ENCODE measurements around the gene ZNF853.

The ZNF853 gene

GRCh38 chr7:6637544-6638229, 22.3 kb downstream of the ZNF853 start:
- no peak for DNase-seq

DNA sequence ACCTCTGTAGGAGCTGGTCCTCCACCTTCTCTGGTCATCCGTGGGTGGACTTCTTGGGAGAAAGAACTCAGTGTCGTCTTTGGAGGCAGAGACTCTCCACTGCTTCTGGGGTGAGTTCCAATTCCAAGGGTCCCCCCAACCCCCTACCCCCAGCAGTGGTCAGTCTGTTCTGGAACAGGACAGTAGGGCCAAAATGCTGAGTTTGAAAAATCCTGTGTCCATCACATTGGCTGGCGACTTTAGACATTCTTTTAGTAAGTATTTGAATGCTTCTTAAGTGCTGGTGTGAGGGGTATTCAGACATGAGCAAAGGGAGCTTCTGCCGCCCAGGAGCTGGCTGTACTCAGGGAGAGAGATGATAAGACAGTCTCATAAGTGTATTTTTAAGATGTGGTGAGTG, 23.6 kb downstream of the ZNF853 start:
- no peak for DNase-seq

- DNase-seq = no peak
Observed at GRCh38 chr7:6639627-6640026, 24.2 kb downstream of the ZNF853 start.

- DNase-seq = no peak
Observed at GRCh38 chr7:6640246-6640721, 24.9 kb downstream of the ZNF853 start.

DNA sequence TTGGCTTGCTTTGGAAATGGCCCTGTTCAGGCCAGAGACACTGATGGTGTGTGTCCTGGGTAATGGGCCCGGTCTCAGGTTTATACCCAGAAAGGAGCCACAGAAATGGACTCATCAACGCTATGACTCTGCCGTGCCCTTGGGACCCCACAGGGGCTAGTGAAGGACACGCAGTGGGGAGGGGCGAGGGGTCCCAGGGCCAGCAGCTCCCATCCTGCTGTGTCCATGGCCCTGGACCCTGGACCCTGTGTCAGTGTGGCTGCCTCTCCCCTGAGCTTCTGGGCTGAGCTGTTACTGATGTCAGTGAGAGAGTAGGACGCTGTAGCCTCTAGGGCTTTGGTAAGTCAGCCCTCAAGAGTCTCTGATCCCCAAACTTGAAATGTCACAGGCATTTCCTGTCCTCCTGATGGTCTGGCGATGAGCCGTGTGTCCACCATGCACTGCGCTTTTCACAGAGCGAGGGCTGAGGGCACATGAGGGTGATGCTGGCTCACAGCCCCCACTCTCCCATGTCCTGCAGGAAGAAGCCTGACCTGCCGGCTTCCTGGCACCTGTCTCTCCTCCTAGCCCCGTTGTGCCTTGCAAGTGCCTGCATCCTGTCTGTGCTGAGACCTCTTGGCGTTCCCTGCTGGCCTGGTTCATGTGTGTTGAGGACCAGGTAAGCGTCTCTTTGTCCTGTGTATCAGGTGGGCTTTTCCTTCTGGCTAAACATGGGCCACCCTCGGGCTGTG, 26.1 kb downstream of the ZNF853 start:
- no peak for DNase-seq

DNA sequence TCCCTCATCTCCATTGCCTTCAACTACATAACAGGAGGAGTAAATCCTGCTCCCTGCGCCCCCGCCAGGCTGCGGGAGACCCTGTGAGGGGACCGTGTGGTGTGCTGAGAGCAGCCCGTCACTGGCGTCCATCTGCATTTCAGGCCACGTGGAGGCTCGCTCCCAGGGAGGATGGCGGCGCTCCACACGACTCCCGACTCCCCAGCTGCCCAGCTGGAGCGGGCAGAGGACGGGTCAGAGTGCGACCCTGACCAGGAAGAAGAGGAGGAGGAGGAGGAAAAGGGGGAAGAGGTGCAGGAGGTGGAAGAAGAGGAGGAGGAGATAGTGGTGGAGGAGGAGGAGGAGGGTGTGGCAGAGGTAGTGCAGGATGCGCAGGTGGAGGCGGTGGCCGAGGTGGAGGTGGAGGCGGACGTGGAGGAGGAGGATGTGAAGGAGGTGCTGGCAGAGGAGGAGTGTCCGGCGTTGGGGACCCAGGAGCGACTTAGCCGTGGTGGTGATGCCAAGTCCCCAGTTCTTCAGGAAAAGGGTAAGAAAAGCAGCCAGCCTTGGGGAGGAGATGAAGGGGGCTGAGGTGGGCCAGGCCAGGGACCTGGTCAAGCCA, 26.9 kb downstream of the ZNF853 start:
- no peak for DNase-seq

GRCh38 chr7:6642861-6643640, 27.6 kb downstream of the ZNF853 start:
- DNase-seq = no peak

DNA sequence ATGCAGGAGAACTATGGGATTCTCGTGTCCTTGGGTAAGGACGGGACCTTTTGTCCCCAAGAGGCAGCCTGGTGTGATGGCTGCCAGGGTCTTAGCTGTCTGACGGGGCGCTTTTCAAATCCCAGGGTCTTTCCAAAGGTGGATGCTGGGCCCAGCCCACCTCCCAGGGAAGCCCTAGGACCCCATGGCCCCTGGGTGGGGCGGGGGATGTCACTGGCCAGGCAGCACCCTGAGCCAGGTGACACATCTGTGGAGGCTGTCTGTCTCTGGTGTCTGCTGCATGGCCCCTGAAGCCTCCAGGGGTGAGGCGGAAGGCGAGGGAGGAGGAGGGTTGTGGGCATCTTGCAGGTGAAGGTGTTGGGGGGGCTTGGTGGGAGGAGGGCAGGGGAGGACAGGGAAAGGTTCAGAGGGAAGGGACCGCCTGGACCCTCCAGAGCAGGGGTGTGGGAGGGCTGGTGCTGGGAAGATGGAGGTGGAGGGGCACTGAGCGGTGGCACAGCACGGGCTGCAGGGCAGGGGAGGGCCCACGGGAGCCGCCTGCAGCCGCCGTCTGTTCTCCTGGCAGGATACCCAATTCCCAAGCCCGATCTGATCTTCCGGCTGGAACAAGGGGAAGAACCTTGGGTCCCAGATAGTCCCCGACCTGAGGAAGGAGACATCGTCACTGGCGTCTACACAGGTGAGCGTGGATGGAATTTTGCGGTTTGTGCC, 28.7 kb downstream of the ZNF853 start:
- DNase-seq = no peak

DNA sequence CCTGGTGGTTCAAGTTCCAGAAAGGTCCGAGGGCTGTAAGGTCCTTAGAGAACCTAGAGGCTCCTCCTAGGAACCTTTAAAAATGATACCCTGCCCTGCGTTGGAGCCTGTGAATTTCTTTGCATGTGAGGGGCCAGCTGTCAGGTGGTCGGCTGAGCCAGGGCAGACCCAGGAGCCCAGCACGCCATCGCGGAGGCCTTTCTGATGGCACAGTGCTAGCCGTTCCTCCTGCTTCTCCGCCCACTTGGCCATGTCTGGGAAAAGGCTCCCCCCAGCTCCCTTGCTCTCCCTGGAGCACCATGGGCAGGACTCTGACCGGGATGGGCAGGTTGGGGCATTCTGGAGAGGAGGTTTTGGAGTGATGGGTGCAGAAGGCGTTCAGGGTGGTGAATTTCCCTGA, 29.3 kb downstream of the ZNF853 start:
- no peak for DNase-seq

- DNase-seq = peak; percentile 12
Observed at GRCh38 chr7:6646465-6646864, 31.1 kb downstream of the ZNF853 start.

DNA sequence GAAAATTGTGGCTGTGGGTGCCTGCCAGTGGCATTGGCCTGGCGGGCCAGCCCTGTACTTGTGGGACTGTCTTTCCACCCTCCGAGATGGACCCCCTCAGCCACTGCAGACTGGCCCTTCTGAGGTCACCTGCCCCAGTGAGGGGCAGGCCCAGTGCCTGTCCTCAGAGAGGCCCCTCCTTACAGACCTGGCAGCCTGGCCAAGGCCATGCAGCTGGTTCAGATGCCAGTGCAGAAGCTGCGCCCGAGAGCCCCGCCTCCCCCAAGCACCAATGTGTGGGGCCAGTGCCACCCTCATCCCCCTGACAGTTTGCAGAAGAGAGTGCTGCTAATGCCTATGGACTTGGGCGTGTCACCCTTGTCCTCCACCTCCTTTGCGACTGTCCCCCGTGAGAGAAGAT, 31.7 kb downstream of the ZNF853 start:
- DNase-seq = no peak

GRCh38 chr7:6647541-6647940, 32.1 kb downstream of the ZNF853 start:
- DNase-seq = no peak

- no peak for DNase-seq
Observed at GRCh38 chr7:6648066-6648814, 32.8 kb downstream of the ZNF853 start.

DNA sequence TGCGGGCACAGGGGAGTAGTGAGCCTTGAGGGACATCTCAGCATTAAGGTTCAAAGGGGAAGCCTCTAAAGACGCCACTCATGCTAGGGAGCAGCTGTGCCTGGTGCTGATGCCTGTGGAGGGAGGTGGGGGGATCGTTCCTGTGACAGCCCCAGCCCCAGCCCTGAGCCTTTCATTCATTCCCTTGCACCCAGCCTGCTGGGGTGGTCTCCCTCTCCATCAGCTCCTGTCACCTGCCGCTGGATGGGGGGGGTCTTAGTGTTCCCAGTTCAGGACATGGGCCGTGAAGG, 33.4 kb downstream of the ZNF853 start:
- no peak for DNase-seq

GRCh38 chr7:6649241-6649961, 34.0 kb downstream of the ZNF853 start:
- no peak for DNase-seq

GRCh38 chr7:6650086-6650485, 34.7 kb downstream of the ZNF853 start:
- DNase-seq = no peak

DNA sequence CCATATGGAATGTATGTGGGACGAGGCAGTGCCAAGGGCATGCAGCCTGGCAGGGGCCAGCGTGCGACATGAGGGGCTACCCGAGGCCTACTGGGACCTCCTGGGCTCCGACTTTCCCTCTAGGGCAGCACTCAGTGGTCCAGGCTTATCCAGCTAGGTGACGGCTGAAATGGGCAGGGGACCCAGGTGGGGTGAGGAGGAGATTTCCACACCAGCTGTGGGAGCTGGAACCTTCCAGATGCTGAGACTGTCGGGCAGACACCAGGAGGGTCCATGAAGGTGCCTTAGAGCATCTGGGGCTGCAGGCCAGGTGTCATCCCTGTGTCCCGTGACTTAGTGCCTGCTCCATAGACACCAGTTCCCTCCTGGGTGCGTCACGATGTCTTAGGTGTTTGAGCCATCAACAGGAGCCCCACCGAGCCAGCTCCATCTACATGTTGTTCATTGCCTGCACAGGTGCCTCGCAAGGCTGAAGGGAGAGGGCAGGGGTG, 35.2 kb downstream of the ZNF853 start:
- DNase-seq = no peak

- DNase-seq = no peak
Observed at GRCh38 chr7:6651851-6652445, 36.5 kb downstream of the ZNF853 start.

DNA sequence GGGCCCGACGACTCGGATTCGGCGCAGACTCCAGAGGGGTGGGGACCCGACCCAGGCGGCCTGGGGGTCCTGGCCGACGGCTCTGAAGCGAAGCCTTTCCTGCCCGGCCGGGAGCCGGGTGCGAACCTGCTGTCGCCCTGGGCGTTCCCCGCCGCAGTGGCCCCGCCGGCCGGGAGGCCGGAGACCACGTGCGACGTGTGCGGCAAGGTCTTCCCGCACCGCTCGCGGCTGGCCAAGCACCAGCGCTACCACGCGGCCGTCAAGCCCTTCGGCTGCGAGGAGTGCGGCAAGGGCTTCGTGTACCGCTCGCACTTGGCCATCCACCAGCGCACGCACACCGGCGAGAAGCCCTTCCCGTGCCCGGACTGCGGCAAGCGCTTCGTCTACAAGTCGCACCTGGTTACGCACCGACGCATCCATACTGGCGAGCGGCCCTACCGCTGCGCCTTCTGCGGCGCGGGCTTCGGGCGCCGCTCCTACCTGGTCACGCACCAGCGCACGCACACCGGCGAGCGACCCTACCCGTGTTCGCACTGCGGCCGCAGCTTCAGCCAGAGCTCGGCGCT, 37.1 kb downstream of the ZNF853 start:
- no peak for DNase-seq
